Measurements from ENCODE around the gene SETBP1.

Gene SETBP1

GRCh38 chr18:44862112-44862511 lies 181.4 kb downstream of the SETBP1 start:
- Histone ChIP-seq H3K4me3 (ENCODE audit: low read length) (no peak overlapping the region), H3K27ac (ENCODE audit: low read depth, low read length) (no peak overlapping the region), H3F3A (ENCODE audit: control insufficient read depth, insufficient read depth) (no peaks in the 10 kb centered on the region), H3K9me3 (ENCODE audit: control insufficient read depth, insufficient read depth, low read length) (no peaks in the 10 kb centered on the region), H3K9me2 (replicated peaks; ENCODE audit: control insufficient read depth, low read length) (no peaks in the 10 kb centered on the region), H3K27me3 (ENCODE audit: control insufficient read depth, low read length) (no peaks in the 10 kb centered on the region), H3K4me1 (ENCODE audit: control insufficient read depth, low read length) (peaks cover 10% of the 10 kb centered on the region), H4K20me1 (ENCODE audit: control insufficient read depth, insufficient read depth, low read depth, low read length) (no peaks in the 10 kb centered on the region), H3K36me3 (ENCODE audit: control insufficient read depth, low read length) (no peaks in the 10 kb centered on the region), H3K79me2 (ENCODE audit: control insufficient read depth, low read length) (no peaks in the 10 kb centered on the region), H3K4me2 (ENCODE audit: low read length) (no peak overlapping the region)
- TF ChIP-seq, protein P1, sequence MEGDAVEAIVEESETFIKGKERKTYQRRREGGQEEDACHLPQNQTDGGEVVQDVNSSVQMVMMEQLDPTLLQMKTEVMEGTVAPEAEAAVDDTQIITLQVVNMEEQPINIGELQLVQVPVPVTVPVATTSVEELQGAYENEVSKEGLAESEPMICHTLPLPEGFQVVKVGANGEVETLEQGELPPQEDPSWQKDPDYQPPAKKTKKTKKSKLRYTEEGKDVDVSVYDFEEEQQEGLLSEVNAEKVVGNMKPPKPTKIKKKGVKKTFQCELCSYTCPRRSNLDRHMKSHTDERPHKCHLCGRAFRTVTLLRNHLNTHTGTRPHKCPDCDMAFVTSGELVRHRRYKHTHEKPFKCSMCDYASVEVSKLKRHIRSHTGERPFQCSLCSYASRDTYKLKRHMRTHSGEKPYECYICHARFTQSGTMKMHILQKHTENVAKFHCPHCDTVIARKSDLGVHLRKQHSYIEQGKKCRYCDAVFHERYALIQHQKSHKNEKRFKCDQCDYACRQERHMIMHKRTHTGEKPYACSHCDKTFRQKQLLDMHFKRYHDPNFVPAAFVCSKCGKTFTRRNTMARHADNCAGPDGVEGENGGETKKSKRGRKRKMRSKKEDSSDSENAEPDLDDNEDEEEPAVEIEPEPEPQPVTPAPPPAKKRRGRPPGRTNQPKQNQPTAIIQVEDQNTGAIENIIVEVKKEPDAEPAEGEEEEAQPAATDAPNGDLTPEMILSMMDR (IDR thresholded peaks at IDR 0.05; ENCODE audit: low read depth, low read length, poor library complexity, severe bottlenecking) = no peak
- no peak for TF ChIP-seq EZH2phosphoT487 (IDR thresholded peaks at IDR 0.05; ENCODE audit: borderline replicate concordance, low read length)

DNA sequence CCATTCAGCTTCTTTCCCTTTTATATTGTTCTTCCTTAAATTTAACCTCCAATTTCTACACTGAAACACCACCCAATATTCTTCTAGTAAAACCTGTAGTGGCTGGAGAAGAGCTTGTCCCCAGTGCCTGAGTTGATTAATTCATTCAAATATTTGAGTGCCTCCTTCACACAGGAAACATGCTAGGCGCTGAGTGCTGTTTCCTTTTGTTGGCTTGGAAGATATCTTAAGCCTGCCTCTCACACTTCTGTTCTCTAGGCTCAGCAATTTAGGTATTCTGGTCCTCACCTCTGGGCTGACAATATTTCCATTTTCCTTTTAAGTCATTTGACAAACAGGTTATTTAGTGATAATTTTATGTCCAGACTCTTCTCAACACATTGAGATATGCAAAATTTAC lies 185.4 kb downstream of the SETBP1 start:
- Histone ChIP-seq H3K27ac (ENCODE audit: low read depth, low read length) (no peak overlapping the region), H3K36me3 (ENCODE audit: control insufficient read depth, low read length) (no peaks in the 10 kb centered on the region), H4K20me1 (ENCODE audit: control insufficient read depth, insufficient read depth, low read depth, low read length) (no peaks in the 10 kb centered on the region), H3F3A (ENCODE audit: control insufficient read depth, insufficient read depth) (no peaks in the 10 kb centered on the region), H3K27me3 (ENCODE audit: control insufficient read depth, low read length) (no peaks in the 10 kb centered on the region), H3K79me2 (ENCODE audit: control insufficient read depth, low read length) (no peaks in the 10 kb centered on the region), H3K4me1 (ENCODE audit: control insufficient read depth, low read length) (peaks cover 10% of the 10 kb centered on the region), H3K4me3 (ENCODE audit: low read length) (no peak overlapping the region), H3K9me3 (ENCODE audit: control insufficient read depth, insufficient read depth, low read length) (no peaks in the 10 kb centered on the region), H3K9me2 (replicated peaks; ENCODE audit: control insufficient read depth, low read length) (no peaks in the 10 kb centered on the region), H3K4me2 (ENCODE audit: low read length) (no peak overlapping the region)
- no peak for TF ChIP-seq EZH2phosphoT487 (IDR thresholded peaks at IDR 0.05; ENCODE audit: borderline replicate concordance, low read length)
- TF ChIP-seq, protein P1 (IDR thresholded peaks at IDR 0.05; ENCODE audit: low read depth, low read length, poor library complexity, severe bottlenecking) = no peak

DNA sequence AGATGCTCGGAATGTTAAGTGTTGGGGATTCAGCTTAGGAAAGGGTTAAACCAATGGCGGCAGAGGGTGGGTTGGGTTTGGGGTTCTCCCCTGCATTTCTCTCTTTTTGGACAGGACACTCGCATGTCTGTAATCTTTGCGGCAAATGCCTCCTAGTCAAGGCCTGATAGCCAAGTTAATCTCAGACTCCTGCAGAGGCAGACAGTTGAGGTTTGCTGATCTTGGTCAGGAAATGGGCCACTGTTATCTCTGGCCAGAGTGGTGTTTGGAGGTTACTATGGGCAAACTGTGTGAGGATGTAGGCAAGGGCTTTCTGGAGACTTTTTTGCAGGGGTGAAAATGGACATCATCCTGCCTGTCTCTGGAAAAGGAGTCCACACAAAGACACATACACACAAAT lies 188.8 kb downstream of the SETBP1 start:
- Histone ChIP-seq H3K79me2 (ENCODE audit: control insufficient read depth, low read length) (no peaks in the 10 kb centered on the region), H3K27me3 (ENCODE audit: control insufficient read depth, low read length) (no peaks in the 10 kb centered on the region), H3K9me3 (ENCODE audit: control insufficient read depth, insufficient read depth, low read length) (no peaks in the 10 kb centered on the region), H4K20me1 (ENCODE audit: control insufficient read depth, insufficient read depth, low read depth, low read length) (no peaks in the 10 kb centered on the region), H3K4me2 (ENCODE audit: low read length) (no peak overlapping the region), H3K27ac (ENCODE audit: low read depth, low read length) (no peak overlapping the region), H3K4me3 (ENCODE audit: low read length) (no peak overlapping the region), H3F3A (ENCODE audit: control insufficient read depth, insufficient read depth) (no peaks in the 10 kb centered on the region), H3K36me3 (ENCODE audit: control insufficient read depth, low read length) (peaks cover 9% of the 10 kb centered on the region), H3K4me1 (ENCODE audit: control insufficient read depth, low read length) (peaks cover 10% of the 10 kb centered on the region), H3K9me2 (replicated peaks; ENCODE audit: control insufficient read depth, low read length) (no peaks in the 10 kb centered on the region)
- TF ChIP-seq, protein P1 (IDR thresholded peaks at IDR 0.05; ENCODE audit: low read depth, low read length, poor library complexity, severe bottlenecking) = no peak
- no peak for TF ChIP-seq EZH2phosphoT487 (IDR thresholded peaks at IDR 0.05; ENCODE audit: borderline replicate concordance, low read length)
